Measurements from ENCODE around the gene MEFV.
A peak's percentile ranks its signal among the peaks of the same experiment; 100 is the strongest.
"Not testable (repeated sequence)": the region's sequence is repeated elsewhere in the genome, so short reads cannot be mapped to it uniquely, and the experiment has no call there.

MEFV gene

GRCh38 chr16:3215601-3216262 lies 40.7 kb downstream of the MEFV start:
- DNase-seq (ENCODE audit: low read depth in 2 of 2) = no peak

- DNase-seq (ENCODE audit: low read depth in 2 of 2) = peak in 1 of 2 donors; percentile 6
Measured at GRCh38 chr16:3214904-3215600, 41.4 kb downstream of the MEFV start.

GRCh38 chr16:3212567-3212966 lies 43.9 kb downstream of the MEFV start:
- DNase-seq (ENCODE audit: low read depth in 2 of 2) = no peak

GRCh38 chr16:3212006-3212405 lies 44.4 kb downstream of the MEFV start:
- no peak for DNase-seq (ENCODE audit: low read depth in 2 of 2)

- DNase-seq (ENCODE audit: low read depth in 2 of 2) = no peak
Measured at GRCh38 chr16:3207086-3207953, 49.1 kb downstream of the MEFV start.

- DNase-seq (ENCODE audit: low read depth in 2 of 2) = not testable (repeated sequence)
Measured at GRCh38 chr16:3205939-3206338, 50.5 kb downstream of the MEFV start.

GRCh38 chr16:3202903-3203539 lies 53.4 kb downstream of the MEFV start:
- no peak for DNase-seq (ENCODE audit: low read depth in 2 of 2)

GRCh38 chr16:3198334-3199072 lies 57.9 kb downstream of the MEFV start:
- no peak for DNase-seq (ENCODE audit: low read depth in 2 of 2)

- not testable (repeated sequence) for DNase-seq (ENCODE audit: low read depth in 2 of 2)
Measured at GRCh38 chr16:3197694-3198333, 58.6 kb downstream of the MEFV start.

GRCh38 chr16:3195975-3196374 lies 60.5 kb downstream of the MEFV start:
- DNase-seq (ENCODE audit: low read depth in 2 of 2) = no peak

GRCh38 chr16:3194792-3195191 lies 61.6 kb downstream of the MEFV start:
- DNase-seq (ENCODE audit: low read depth in 2 of 2) = no peak

- DNase-seq (ENCODE audit: low read depth in 2 of 2) = no peak
Measured at GRCh38 chr16:3193221-3194212, 62.9 kb downstream of the MEFV start.

GRCh38 chr16:3192476-3193019 lies 63.9 kb downstream of the MEFV start:
- DNase-seq (ENCODE audit: low read depth in 2 of 2) = no peak
